Endodermal cell (in vitro differentiated cells): Measurements from ENCODE around the gene SMOC2. TPM values are rescaled to one million over a fixed set of nuclear protein-coding genes. Genes with fewer than 3 reads are reported as not detected.

ENCODE experiments used
- DNase-seq: peaks from one replicate; pipeline ENCODE4 v3.0.0-alpha.2; 2017
- H3K27ac ChIP-seq: 2 replicates; pipeline ENCODE4 v1.5.1; 2013; ENCODE audit warnings: mild to moderate bottlenecking, low read depth, low read length, moderate library complexity
- H3K27me3 ChIP-seq: 2 replicates; pipeline ENCODE4 v1.6.1; 2013; ENCODE audit warnings: mild to moderate bottlenecking, low read length, moderate library complexity; ENCODE audit not compliant: insufficient read depth, control insufficient read depth, poor library complexity, severe bottlenecking
- H3K36me3 ChIP-seq: 2 replicates; pipeline ENCODE4 v1.7.0; 2013; ENCODE audit warnings: mild to moderate bottlenecking, low read length, moderate library complexity; ENCODE audit not compliant: control insufficient read depth, insufficient read depth
- H3K4me1 ChIP-seq: one replicate; pipeline ENCODE4 v1.7.0; 2013; ENCODE audit warnings: low read length; ENCODE audit not compliant: control insufficient read depth, insufficient read depth
- H3K4me3 ChIP-seq: 2 replicates; pipeline ENCODE4 v1.5.1; 2013; ENCODE audit warnings: mild to moderate bottlenecking, low read length, moderate library complexity
- H3K9ac ChIP-seq: 2 replicates; pipeline ENCODE4 v1.6.1; 2013; ENCODE audit warnings: mild to moderate bottlenecking, low read length, moderate library complexity; ENCODE audit not compliant: poor library complexity, severe bottlenecking; ENCODE audit errors: extremely low read depth
- H3K9me3 ChIP-seq: 2 replicates; pipeline ENCODE4 v1.6.1; 2013; ENCODE audit warnings: mild to moderate bottlenecking, low read length, moderate library complexity; ENCODE audit not compliant: control insufficient read depth
- H3K27ac Mint-ChIP-seq: 2 replicates; pipeline ENCODE4 v1.8.0; 2020; ENCODE audit warnings: mixed read lengths
- H3K27me3 Mint-ChIP-seq: 2 replicates; pipeline ENCODE4 v1.8.0; 2021; ENCODE audit warnings: mild to moderate bottlenecking, mixed read lengths; ENCODE audit not compliant: insufficient read depth
- H3K36me3 Mint-ChIP-seq: 2 replicates; pipeline ENCODE4 v1.8.0; 2020; ENCODE audit warnings: low read depth, mixed read lengths
- H3K4me1 Mint-ChIP-seq: 2 replicates; pipeline ENCODE4 v1.8.0; 2020; ENCODE audit warnings: mixed read lengths
- H3K4me3 Mint-ChIP-seq: 2 replicates; pipeline ENCODE4 v1.8.0; 2020; ENCODE audit warnings: mild to moderate bottlenecking, moderate library complexity, mixed read lengths
- H3K9me3 Mint-ChIP-seq: 2 replicates; pipeline ENCODE4 v1.8.0; 2020; ENCODE audit warnings: mild to moderate bottlenecking, mixed read lengths
- CTCF ChIP-seq: fragments of 200-600 bp; sonication (generic); conservative IDR thresholded peaks from 2 replicates; pipeline ENCODE4 v1.5.0; 2021; ENCODE audit warnings: antibody characterized with exemption, mild to moderate bottlenecking
- WGBS, 2 experiments: methylation state at CpG; one replicate each; pipeline versions ENCODE4 v1.1.5 to v1.1.7; 2013; ENCODE audit warnings: missing lambda C conversion rate in 2 of 2, mixed read lengths in 1 of 2; ENCODE audit not compliant: insufficient coverage in 1 of 2, insufficient read length in 1 of 2; 5-methylcytosine and 5-hydroxymethylcytosine counted together
- total RNA-seq, 2 donors: library from RNA; stranded (reverse); fragmentation: NEBNext Ultra II Directional in 1 of 2; extraction: Animal tissue kit (Norgen Biotek cat#: 25700) in 1 of 2; gene quantifications; 2 replicates in 1 of 2; 3 replicates in 1 of 2; pipeline ENCODE4 v1.2.1, GENCODE V29; 2021

Gene SMOC2
- total RNA-seq, 2 donors from 2014 or later = 0.20 TPM; not detected in 1

- Histone ChIP-seq H3K27me3 (no peaks in the 10 kb centered on the region), H3K4me3 (no peak overlapping the region), H3K9me3 (no peaks in the 10 kb centered on the region), H3K36me3 (no peaks in the 10 kb centered on the region), H3K4me1 (no peaks in the 10 kb centered on the region), H3K27ac (no peak overlapping the region), H3K9ac (no peak overlapping the region)
- no peaks in the 10 kb centered on the region for H3K9me3 Mint-ChIP-seq
- 95% methylated on average over 8 to 9 of the region's 9 CpGs for WGBS, 2 experiments
- no peaks in the 10 kb centered on the region for H3K27me3 Mint-ChIP-seq
- TF ChIP-seq CTCF = no peak
- no peaks in the 10 kb centered on the region for H3K4me1 Mint-ChIP-seq
- no peak overlapping the region for H3K27ac Mint-ChIP-seq
- DNase-seq = no peak
- H3K4me3 Mint-ChIP-seq = no peak overlapping the region
- no peaks in the 10 kb centered on the region for H3K36me3 Mint-ChIP-seq
Observed at GRCh38 chr6:168583821-168584220, 142.8 kb downstream of the SMOC2 start.

GRCh38 chr6:168584249-168584648, 143.3 kb downstream of the SMOC2 start:
- Histone ChIP-seq H3K27me3 (no peaks in the 10 kb centered on the region), H3K4me3 (no peak overlapping the region), H3K36me3 (no peaks in the 10 kb centered on the region), H3K9ac (no peak overlapping the region), H3K4me1 (no peaks in the 10 kb centered on the region), H3K9me3 (no peaks in the 10 kb centered on the region), H3K27ac (no peak overlapping the region)
- H3K27me3 Mint-ChIP-seq = no peaks in the 10 kb centered on the region
- 94 to 100% methylated on average over 2 to 6 of the region's 6 CpGs for WGBS, 2 experiments
- H3K4me1 Mint-ChIP-seq = no peaks in the 10 kb centered on the region
- H3K9me3 Mint-ChIP-seq = no peaks in the 10 kb centered on the region
- no peak overlapping the region for H3K4me3 Mint-ChIP-seq
- no peaks in the 10 kb centered on the region for H3K36me3 Mint-ChIP-seq
- no peak overlapping the region for H3K27ac Mint-ChIP-seq
- TF ChIP-seq CTCF = no peak
- no peak for DNase-seq

GRCh38 chr6:168584671-168585070, 143.7 kb downstream of the SMOC2 start:
- H3K36me3 ChIP-seq = no peaks in the 10 kb centered on the region
- Mint-ChIP-seq H3K27ac (no peak overlapping the region), H3K4me3 (no peak overlapping the region), H3K4me1 (no peaks in the 10 kb centered on the region), H3K27me3 (no peaks in the 10 kb centered on the region), H3K9me3 (no peaks in the 10 kb centered on the region), H3K36me3 (no peaks in the 10 kb centered on the region)
- H3K9ac ChIP-seq = no peak overlapping the region
- no peak overlapping the region for H3K4me3 ChIP-seq
- no peaks in the 10 kb centered on the region for H3K9me3 ChIP-seq
- no peak for DNase-seq
- no peaks in the 10 kb centered on the region for H3K4me1 ChIP-seq
- no peak for TF ChIP-seq CTCF
- H3K27me3 ChIP-seq = no peaks in the 10 kb centered on the region
- WGBS, 2 experiments = 94 to 100% methylated on average over 1 to 5 of the region's 5 CpGs
- no peak overlapping the region for H3K27ac ChIP-seq
